Testis (tissue), 2 donors: ENCODE results near the gene PRKAR1B.

Experiments
- POLR2A ChIP-seq: fragments of 450-650 bp; IDR thresholded peaks from one replicate; pipeline ENCODE4 v1.6.1; 2017; ENCODE audit warnings: antibody characterized with exemption, mild to moderate bottlenecking, moderate library complexity
- TF ChIP-seq, protein P1 (sequence below), 3 experiments: fragments of 450-650 bp in 2 of 3; fragments of 200-600 bp in 1 of 3; sonication (generic) in 1 of 3; IDR thresholded peaks; one replicate each; pipeline ENCODE4 v1.5.1; 2016 to 2019; ENCODE audit warnings: antibody characterized with exemption in 3 of 3, mild to moderate bottlenecking in 2 of 3, moderate library complexity in 1 of 3

DNA sequence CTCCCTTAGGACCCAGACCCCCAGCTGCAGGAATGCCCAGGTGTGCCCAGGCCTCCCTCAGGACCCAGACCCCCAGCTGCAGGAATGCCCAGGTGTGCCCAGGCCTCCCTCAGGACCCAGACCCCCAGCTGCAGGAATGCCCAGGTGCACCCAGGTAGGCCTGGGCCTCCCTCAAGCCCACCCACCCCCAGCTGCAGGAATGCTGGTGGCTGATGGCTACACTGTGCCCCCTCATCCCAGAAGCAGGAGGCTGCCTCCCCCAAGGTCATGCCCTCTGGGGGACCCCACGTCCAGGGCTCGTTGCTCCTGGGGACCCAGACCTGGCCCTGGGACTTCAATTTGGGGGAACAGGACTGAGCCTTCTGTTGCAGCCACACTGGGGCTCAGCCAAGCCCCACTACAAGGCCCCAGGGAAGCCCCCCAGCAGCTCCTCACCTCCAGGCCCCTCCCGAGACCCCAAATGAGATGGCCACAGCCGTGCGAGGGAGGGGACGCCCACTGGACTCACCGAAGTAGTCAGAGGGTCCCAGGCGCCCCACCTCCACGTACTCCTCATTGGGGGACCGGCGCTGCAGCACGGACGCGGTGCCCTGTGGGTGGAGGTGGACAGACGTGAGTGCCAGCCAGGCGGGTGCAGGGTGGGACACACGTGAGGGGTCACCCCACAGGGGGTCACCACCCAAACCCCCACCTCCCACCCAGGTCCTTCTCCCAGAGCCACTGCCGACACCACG is 176.0 kb downstream of the PRKAR1B start:
- TF ChIP-seq, protein P1, sequence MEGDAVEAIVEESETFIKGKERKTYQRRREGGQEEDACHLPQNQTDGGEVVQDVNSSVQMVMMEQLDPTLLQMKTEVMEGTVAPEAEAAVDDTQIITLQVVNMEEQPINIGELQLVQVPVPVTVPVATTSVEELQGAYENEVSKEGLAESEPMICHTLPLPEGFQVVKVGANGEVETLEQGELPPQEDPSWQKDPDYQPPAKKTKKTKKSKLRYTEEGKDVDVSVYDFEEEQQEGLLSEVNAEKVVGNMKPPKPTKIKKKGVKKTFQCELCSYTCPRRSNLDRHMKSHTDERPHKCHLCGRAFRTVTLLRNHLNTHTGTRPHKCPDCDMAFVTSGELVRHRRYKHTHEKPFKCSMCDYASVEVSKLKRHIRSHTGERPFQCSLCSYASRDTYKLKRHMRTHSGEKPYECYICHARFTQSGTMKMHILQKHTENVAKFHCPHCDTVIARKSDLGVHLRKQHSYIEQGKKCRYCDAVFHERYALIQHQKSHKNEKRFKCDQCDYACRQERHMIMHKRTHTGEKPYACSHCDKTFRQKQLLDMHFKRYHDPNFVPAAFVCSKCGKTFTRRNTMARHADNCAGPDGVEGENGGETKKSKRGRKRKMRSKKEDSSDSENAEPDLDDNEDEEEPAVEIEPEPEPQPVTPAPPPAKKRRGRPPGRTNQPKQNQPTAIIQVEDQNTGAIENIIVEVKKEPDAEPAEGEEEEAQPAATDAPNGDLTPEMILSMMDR (IDR thresholded peaks at IDR 0.05), result no peak
- TF ChIP-seq POLR2A, result no peak
